Activated T-cell treated with anti-CD3 and anti-CD28 coated beads, Interleukin-2, amount 50 U/mL, for 72 hours (primary cell): ENCODE data around the gene AGPAT3. TPM values are rescaled to one million over a fixed set of nuclear protein-coding genes. Genes with fewer than 3 reads are reported as not detected.

ENCODE experiments used
- ATAC-seq, 2 donors: fragments of 150-1000 bp; cut with Tn5 transposase; replicated peaks in 1 of 2; 2 replicates each; pipeline ENCODE4 v1.10.0; 2021; ENCODE audit warnings: moderate library complexity in 2 of 2, mild to moderate bottlenecking in 1 of 2
- DNase-seq, 2 donors: peaks; one replicate each; pipeline ENCODE4 v3.0.0; 2021 to 2022; ENCODE audit warnings: mixed read lengths in 1 of 2
- H3K27ac Mint-ChIP-seq: one replicate; pipeline ENCODE4 v1.8.0; 2022; ENCODE audit warnings: mild to moderate bottlenecking, moderate library complexity, mixed read lengths
- H3K27me3 Mint-ChIP-seq: one replicate; pipeline ENCODE4 v1.8.0; 2022; ENCODE audit warnings: low read depth, mixed read lengths
- H3K36me3 Mint-ChIP-seq, 2 donors: one replicate each; pipeline ENCODE4 v1.8.0; 2022; ENCODE audit warnings: mixed read lengths in 2 of 2, mild to moderate bottlenecking in 1 of 2; ENCODE audit not compliant: insufficient read depth in 2 of 2
- H3K4me1 Mint-ChIP-seq: one replicate; pipeline ENCODE4 v1.8.0; 2022; ENCODE audit warnings: low read depth, mixed read lengths
- H3K4me3 Mint-ChIP-seq, 2 donors: one replicate each; pipeline ENCODE4 v1.8.0; 2022; ENCODE audit warnings: mild to moderate bottlenecking in 2 of 2, mixed read lengths in 2 of 2, moderate library complexity in 2 of 2
- H3K9me3 Mint-ChIP-seq, 2 donors: one replicate each; pipeline ENCODE4 v1.8.0; 2022; ENCODE audit warnings: mixed read lengths in 2 of 2
- total RNA-seq, 2 donors: library from RNA; stranded (reverse); gene quantifications; one replicate each; pipeline ENCODE4 v1.2.3, GENCODE V29; 2022

AGPAT3 gene
- total RNA-seq, 2 donors from 2014 or later, result 86.1 to 87.1 TPM

- Mint-ChIP-seq H3K4me3 (no peak overlapping the region), H3K4me1 (peaks cover 17% of the 10 kb centered on the region), H3K27me3 (no peaks in the 10 kb centered on the region), H3K9me3 (no peaks in the 10 kb centered on the region), H3K27ac (no peak overlapping the region), H3K36me3 (peaks cover 14 to 32% of the 10 kb centered on the region in 2 donors)
- ATAC-seq (no peak), DNase-seq (no peak)
These were observed 35.7 kb downstream of the AGPAT3 start for GRCh38 chr21:43900690-43901089.

GRCh38 chr21:43902441-43902840, 37.4 kb downstream of the AGPAT3 start:
- Mint-ChIP-seq H3K9me3 (no peaks in the 10 kb centered on the region), H3K4me3 (no peak overlapping the region), H3K27ac (no peak overlapping the region), H3K27me3 (no peaks in the 10 kb centered on the region), H3K4me1 (peaks cover 17% of the 10 kb centered on the region), H3K36me3 (peaks cover 14 to 32% of the 10 kb centered on the region in 2 donors)
- DNase-seq, result no peak
- ATAC-seq, result no peak

GRCh38 chr21:43903451-43904091, 38.5 kb downstream of the AGPAT3 start:
- Mint-ChIP-seq H3K27ac (no peak overlapping the region), H3K27me3 (no peaks in the 10 kb centered on the region), H3K36me3 (peaks cover 11 to 25% of the 10 kb centered on the region in 2 donors), H3K9me3 (no peaks in the 10 kb centered on the region), H3K4me3 (no peak overlapping the region), H3K4me1 (peaks cover 17% of the 10 kb centered on the region)
- no peak for DNase-seq
- no peak for ATAC-seq

- Mint-ChIP-seq H3K9me3 (no peaks in the 10 kb centered on the region), H3K4me3 (no peak overlapping the region), H3K27ac (no peak overlapping the region), H3K27me3 (no peaks in the 10 kb centered on the region), H3K4me1 (peaks cover 17% of the 10 kb centered on the region), H3K36me3 (peaks cover 8 to 22% of the 10 kb centered on the region in 2 donors)
- DNase-seq (no peak), ATAC-seq (no peak)
These were observed 39.3 kb downstream of the AGPAT3 start for GRCh38 chr21:43904331-43904781.

GRCh38 chr21:43905726-43906455, 40.9 kb downstream of the AGPAT3 start:
- Mint-ChIP-seq H3K9me3 (no peaks in the 10 kb centered on the region), H3K4me1 (peaks cover 29% of the 10 kb centered on the region), H3K4me3 (no peak overlapping the region), H3K27ac (no peak overlapping the region), H3K36me3 (peaks cover 0 to 11% of the 10 kb centered on the region in 2 donors), H3K27me3 (no peaks in the 10 kb centered on the region)
- DNase-seq, result no peak
- ATAC-seq, result no peak

- Mint-ChIP-seq H3K4me3 (no peak overlapping the region), H3K36me3 (peaks cover 0 to 7% of the 10 kb centered on the region in 2 donors), H3K27me3 (no peaks in the 10 kb centered on the region), H3K9me3 (no peaks in the 10 kb centered on the region), H3K4me1 (peaks cover 20% of the 10 kb centered on the region), H3K27ac (no peak overlapping the region)
- no peak for ATAC-seq
- DNase-seq, result no peak
These were observed 41.8 kb downstream of the AGPAT3 start for GRCh38 chr21:43906585-43907370.

- peaks cover 0 to 4% of the 10 kb centered on the region in 2 donors for H3K9me3 Mint-ChIP-seq
- H3K4me1 Mint-ChIP-seq, result peaks cover 19% of the 10 kb centered on the region
- ATAC-seq, result no peak
- H3K36me3 Mint-ChIP-seq, result peaks cover 3 to 10% of the 10 kb centered on the region in 2 donors
- no peak overlapping the region for H3K4me3 Mint-ChIP-seq
- no peaks in the 10 kb centered on the region for H3K27me3 Mint-ChIP-seq
- H3K27ac Mint-ChIP-seq, result no peak overlapping the region
- DNase-seq, result no peak
These were observed 42.7 kb downstream of the AGPAT3 start for GRCh38 chr21:43907751-43908150.

GRCh38 chr21:43908167-43908566, 43.1 kb downstream of the AGPAT3 start:
- DNase-seq (no peak), ATAC-seq (no peak)
- Mint-ChIP-seq H3K4me3 (no peak overlapping the region), H3K4me1 (peaks cover 16% of the 10 kb centered on the region), H3K36me3 (peaks cover 3 to 7% of the 10 kb centered on the region in 2 donors), H3K27ac (no peak overlapping the region), H3K9me3 (peaks cover 0 to 4% of the 10 kb centered on the region in 2 donors), H3K27me3 (no peaks in the 10 kb centered on the region)

GRCh38 chr21:43909741-43910400, 44.8 kb downstream of the AGPAT3 start:
- peak overlapping the region; percentile 9 for H3K27ac Mint-ChIP-seq
- H3K4me1 Mint-ChIP-seq, result peaks cover 14% of the 10 kb centered on the region
- DNase-seq, result no peak
- H3K36me3 Mint-ChIP-seq, result peaks cover 3 to 10% of the 10 kb centered on the region in 2 donors
- peaks cover 0 to 4% of the 10 kb centered on the region in 2 donors for H3K9me3 Mint-ChIP-seq
- ATAC-seq, result no peak
- H3K27me3 Mint-ChIP-seq, result no peaks in the 10 kb centered on the region
- H3K4me3 Mint-ChIP-seq, result no peak overlapping the region

- ATAC-seq (no peak), DNase-seq (no peak)
- no peaks in the 10 kb centered on the region for H3K27me3 Mint-ChIP-seq
- H3K9me3 Mint-ChIP-seq, result peaks cover 0 to 4% of the 10 kb centered on the region in 2 donors
- H3K4me1 Mint-ChIP-seq, result peaks cover 14% of the 10 kb centered on the region
- no peak overlapping the region for H3K4me3 Mint-ChIP-seq
- peaks cover 3 to 13% of the 10 kb centered on the region in 2 donors for H3K36me3 Mint-ChIP-seq
- peak overlapping the region; percentile 9 for H3K27ac Mint-ChIP-seq
These were observed 45.4 kb downstream of the AGPAT3 start for GRCh38 chr21:43910460-43910859.

GRCh38 chr21:43911015-43911934, 46.3 kb downstream of the AGPAT3 start:
- no peak for ATAC-seq

More at GRCh38 chr21:43911015-43911934, 46.3 kb downstream of the AGPAT3 start:
- no peaks in the 10 kb centered on the region for H3K27me3 Mint-ChIP-seq
- peaks cover 17% of the 10 kb centered on the region for H3K4me1 Mint-ChIP-seq
- H3K4me3 Mint-ChIP-seq, result no peak overlapping the region
- peaks cover 3 to 13% of the 10 kb centered on the region in 2 donors for H3K36me3 Mint-ChIP-seq
- peaks cover 0 to 4% of the 10 kb centered on the region in 2 donors for H3K9me3 Mint-ChIP-seq
- DNase-seq, result no peak
- no peak overlapping the region for H3K27ac Mint-ChIP-seq
